ENCODE data around the gene DENND5A. TPM values are rescaled to one million over a fixed set of nuclear protein-coding genes. Genes with fewer than 3 reads are reported as not detected.

Gene DENND5A
- total RNA-seq, 1 experiment from 2014 or later = 58.0 TPM

GRCh38 chr11:9253086-9253485 lies 12.1 kb downstream of the DENND5A start:
- Mint-ChIP-seq H3K9me3 (ENCODE audit: unreplicated experiment) (no peaks in the 10 kb centered on the region), H3K27ac (ENCODE audit: unreplicated experiment) (no peak overlapping the region), H3K4me3 (ENCODE audit: unreplicated experiment) (no peak overlapping the region), H3K27me3 (ENCODE audit: insufficient read depth, unreplicated experiment) (no peaks in the 10 kb centered on the region), H3K4me1 (ENCODE audit: low read depth, unreplicated experiment) (no peaks in the 10 kb centered on the region), H3K36me3 (ENCODE audit: insufficient read depth, unreplicated experiment) (peaks cover 31% of the 10 kb centered on the region)
- no peak for DNase-seq
- Histone ChIP-seq H3K36me3 (ENCODE audit: control insufficient read depth, insufficient read depth, low read length) (no peaks in the 10 kb centered on the region), H3K4me1 (no peaks in the 10 kb centered on the region), H3K9me3 (no peaks in the 10 kb centered on the region), H3K27me3 (replicated peaks; ENCODE audit: control insufficient read depth, insufficient read depth, low read length) (no peaks in the 10 kb centered on the region), H3K4me3 (ENCODE audit: low read depth, low read length) (no peak overlapping the region)
- CTCF ChIA-PET = no interaction called here
- BruUV-seq (replicated peaks) = no TSS peak
- intact Hi-C loops (cut with micrococcal nuclease; ENCODE audit: unreplicated experiment) = no loop called here
- POLR2A ChIA-PET = interaction anchor here (1.4 kb wide), 1 partner anchor 11 kb away, joined by 3 read pairs; the partner anchor contains the start of gene DENND5A
- TF ChIP-seq CTCF (IDR thresholded peaks at IDR 0.05; ENCODE audit: insufficient read depth in 1 of 2, low read depth in 1 of 2, low read length in 1 of 2, severe bottlenecking in 1 of 2, unreplicated experiment in 1 of 2) = no peak

GRCh38 chr11:9251311-9251710 lies 13.8 kb downstream of the DENND5A start:
- TF ChIP-seq CTCF (IDR thresholded peaks at IDR 0.05; ENCODE audit: insufficient read depth in 1 of 2, low read depth in 1 of 2, low read length in 1 of 2, severe bottlenecking in 1 of 2, unreplicated experiment in 1 of 2) = no peak
- intact Hi-C loops (cut with micrococcal nuclease; ENCODE audit: unreplicated experiment) = no loop called here
- Mint-ChIP-seq H3K36me3 (ENCODE audit: insufficient read depth, unreplicated experiment) (peaks cover 28% of the 10 kb centered on the region), H3K27me3 (ENCODE audit: insufficient read depth, unreplicated experiment) (no peaks in the 10 kb centered on the region), H3K9me3 (ENCODE audit: unreplicated experiment) (no peaks in the 10 kb centered on the region), H3K4me3 (ENCODE audit: unreplicated experiment) (no peak overlapping the region), H3K4me1 (ENCODE audit: low read depth, unreplicated experiment) (no peaks in the 10 kb centered on the region), H3K27ac (ENCODE audit: unreplicated experiment) (no peak overlapping the region)
- CTCF ChIA-PET = no interaction called here
- BruUV-seq (replicated peaks) = no TSS peak
- no peaks in the 10 kb centered on the region for H3K27me3 ChIP-seq (replicated peaks; ENCODE audit: control insufficient read depth, insufficient read depth, low read length)
- no peak for DNase-seq
- no peak overlapping the region for H3K4me3 ChIP-seq (ENCODE audit: low read depth, low read length)
- no peaks in the 10 kb centered on the region for H3K36me3 ChIP-seq (ENCODE audit: control insufficient read depth, insufficient read depth, low read length)
- POLR2A ChIA-PET = no interaction called here
- no peaks in the 10 kb centered on the region for H3K9me3 ChIP-seq
- H3K4me1 ChIP-seq = no peaks in the 10 kb centered on the region

GRCh38 chr11:9250139-9250582 lies 15.0 kb downstream of the DENND5A start:
- CTCF ChIA-PET = no interaction called here
- Mint-ChIP-seq H3K27ac (ENCODE audit: unreplicated experiment) (no peak overlapping the region), H3K4me1 (ENCODE audit: low read depth, unreplicated experiment) (no peaks in the 10 kb centered on the region), H3K27me3 (ENCODE audit: insufficient read depth, unreplicated experiment) (no peaks in the 10 kb centered on the region), H3K36me3 (ENCODE audit: insufficient read depth, unreplicated experiment) (peaks cover 17% of the 10 kb centered on the region), H3K4me3 (ENCODE audit: unreplicated experiment) (no peak overlapping the region), H3K9me3 (ENCODE audit: unreplicated experiment) (no peaks in the 10 kb centered on the region)
- no peaks in the 10 kb centered on the region for H3K4me1 ChIP-seq
- no peaks in the 10 kb centered on the region for H3K36me3 ChIP-seq (ENCODE audit: control insufficient read depth, insufficient read depth, low read length)
- POLR2A ChIA-PET = no interaction called here
- no peak overlapping the region for H3K4me3 ChIP-seq (ENCODE audit: low read depth, low read length)
- H3K9me3 ChIP-seq = no peaks in the 10 kb centered on the region
- H3K27me3 ChIP-seq (replicated peaks; ENCODE audit: control insufficient read depth, insufficient read depth, low read length) = no peaks in the 10 kb centered on the region
- no TSS peak for BruUV-seq (replicated peaks)
- no peak for TF ChIP-seq CTCF (IDR thresholded peaks at IDR 0.05; ENCODE audit: insufficient read depth in 1 of 2, low read depth in 1 of 2, low read length in 1 of 2, severe bottlenecking in 1 of 2, unreplicated experiment in 1 of 2)
- intact Hi-C loops (cut with micrococcal nuclease; ENCODE audit: unreplicated experiment) = no loop called here
- no peak for DNase-seq

Data from Caco-2 (cell line).